HG02798 (cell line): ENCODE measurements around the gene SYTL5.

ENCODE experiments used
- ATAC-seq: cut with Tn5 transposase; IDR thresholded peaks from one replicate; pipeline ENCODE4 v1.9.1; 2021; ENCODE audit warnings: mild to moderate bottlenecking; ENCODE audit not compliant: unreplicated experiment, poor library complexity

Gene SYTL5

DNA sequence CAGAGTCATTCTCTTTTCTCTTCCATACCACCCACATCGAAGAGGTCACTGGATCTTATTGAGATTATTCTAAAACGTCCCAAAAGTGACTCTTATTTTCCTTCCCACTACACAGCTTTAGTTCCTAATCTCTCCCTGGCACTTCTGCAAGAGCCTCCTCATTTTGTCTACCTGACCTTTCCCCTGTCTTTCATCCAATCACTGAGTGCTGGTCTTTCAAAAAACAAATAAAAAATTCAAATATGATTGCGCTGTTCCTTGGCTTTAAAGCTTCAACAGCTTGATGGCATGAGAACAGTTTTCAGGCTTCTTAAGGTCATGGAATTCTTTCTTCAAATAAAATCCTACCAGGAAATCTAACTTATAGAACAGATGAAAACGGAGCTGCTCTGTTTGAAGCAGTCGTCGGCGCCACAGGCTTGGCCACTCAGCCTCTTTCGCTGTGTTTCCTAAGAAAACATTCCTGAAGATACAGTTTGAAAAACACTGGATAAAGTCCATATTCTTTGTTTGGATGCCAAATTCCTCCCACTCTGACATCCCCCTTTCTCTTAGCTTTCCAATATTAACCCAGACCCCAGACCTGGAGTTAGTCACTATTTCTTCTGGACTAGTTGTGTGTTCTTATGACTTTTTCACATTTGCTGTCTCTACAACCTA is 12.5 kb downstream of the SYTL5 start:
- no peak for ATAC-seq

DNA sequence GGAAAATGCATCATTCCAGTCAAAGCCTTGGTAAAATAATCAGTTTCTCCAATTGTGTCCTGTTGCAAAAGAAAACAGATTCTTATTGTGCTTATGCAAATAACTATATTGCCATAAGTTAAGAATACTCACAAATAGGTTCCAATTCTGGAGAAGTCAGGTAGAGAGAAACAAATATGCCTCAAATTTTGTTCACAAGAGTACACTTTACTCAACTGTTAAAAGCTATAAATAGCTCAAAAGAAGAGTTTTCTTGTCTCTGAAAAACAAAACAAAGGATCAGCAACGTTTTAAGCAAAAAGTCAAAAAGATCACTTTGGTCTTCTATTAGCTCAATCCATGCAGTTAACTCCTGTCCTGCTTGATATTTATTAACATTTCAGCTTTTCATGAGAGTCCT is 21.9 kb downstream of the SYTL5 start:
- ATAC-seq: no peak

GRCh38 chrX:38036466-38036865 is 30.1 kb downstream of the SYTL5 start:
- ATAC-seq: no peak

GRCh38 chrX:38038501-38038900 is 32.1 kb downstream of the SYTL5 start:
- no peak for ATAC-seq

DNA sequence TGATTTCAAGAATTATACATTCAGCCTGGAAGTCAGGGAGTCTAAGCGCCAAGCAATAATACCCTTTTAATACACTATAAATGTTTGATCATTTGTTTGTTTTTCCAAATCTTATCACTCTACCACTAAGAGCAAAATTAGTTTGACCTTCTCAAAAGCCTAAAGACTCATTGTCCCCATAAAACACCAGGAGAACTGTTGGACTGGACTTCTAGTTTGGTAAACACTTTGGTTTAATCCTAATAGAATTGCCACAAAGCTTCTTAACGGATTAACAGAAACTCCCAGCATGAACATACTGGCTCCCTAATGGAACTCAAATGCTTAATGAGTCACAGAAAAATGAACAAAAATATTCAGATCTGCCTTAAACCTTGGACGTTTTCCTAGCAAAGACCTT is 34.9 kb downstream of the SYTL5 start:
- ATAC-seq: no peak

- no peak for ATAC-seq
These were observed 38.3 kb downstream of the SYTL5 start for GRCh38 chrX:38044701-38045100.

DNA sequence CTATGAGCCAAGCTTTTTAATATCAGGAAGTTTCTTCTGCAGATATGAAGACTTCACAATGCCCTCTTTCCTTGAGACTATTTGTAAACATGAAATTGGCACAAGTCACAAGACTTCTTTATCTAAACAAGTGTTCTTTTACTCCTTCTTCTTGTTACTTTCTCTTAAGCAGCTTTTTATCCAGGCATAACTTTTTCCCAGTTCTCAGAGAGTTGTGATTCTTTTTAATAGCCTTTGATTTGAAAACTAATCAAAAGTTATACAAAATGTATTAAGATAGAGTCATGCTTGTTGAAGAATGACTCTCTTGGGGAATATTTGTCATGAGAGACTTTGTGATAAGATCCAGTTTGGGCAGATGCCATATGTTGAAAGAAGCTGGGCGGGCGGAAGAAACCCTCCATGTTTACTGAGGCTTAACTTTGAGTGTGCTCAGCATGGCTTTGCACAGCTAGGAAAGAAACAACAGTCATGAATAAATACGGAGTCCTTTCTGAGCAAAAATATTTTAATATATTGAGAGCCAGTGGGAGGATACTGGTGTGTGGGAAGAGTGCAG is 39.3 kb downstream of the SYTL5 start:
- ATAC-seq: no peak

DNA sequence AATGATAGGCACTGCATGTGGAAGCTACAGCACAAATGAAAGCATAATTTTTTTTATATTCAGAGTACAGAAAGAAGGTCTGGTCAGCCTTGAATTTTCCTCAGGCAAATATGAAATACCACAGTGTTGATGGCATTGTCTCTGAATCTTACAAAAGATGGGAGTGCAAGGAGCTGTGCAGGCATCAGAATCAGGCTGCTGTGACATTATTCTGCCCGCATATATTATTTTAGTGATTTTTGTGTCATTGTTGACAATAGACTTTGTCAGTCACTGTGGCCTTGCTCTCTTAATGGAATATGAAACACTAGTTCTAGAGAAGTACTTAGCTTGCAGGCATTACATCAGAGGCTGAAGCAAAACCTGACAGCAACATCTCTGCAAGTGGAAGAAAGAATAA is 42.5 kb downstream of the SYTL5 start:
- no peak for ATAC-seq

- ATAC-seq: no peak
These were observed 44.5 kb downstream of the SYTL5 start for GRCh38 chrX:38050806-38051205.

GRCh38 chrX:38052096-38052495 is 45.7 kb downstream of the SYTL5 start:
- no peak for ATAC-seq

- ATAC-seq: no peak
These were observed 49.0 kb downstream of the SYTL5 start for GRCh38 chrX:38055170-38055847.

GRCh38 chrX:38060331-38060878 is 54.1 kb downstream of the SYTL5 start:
- no peak for ATAC-seq

DNA sequence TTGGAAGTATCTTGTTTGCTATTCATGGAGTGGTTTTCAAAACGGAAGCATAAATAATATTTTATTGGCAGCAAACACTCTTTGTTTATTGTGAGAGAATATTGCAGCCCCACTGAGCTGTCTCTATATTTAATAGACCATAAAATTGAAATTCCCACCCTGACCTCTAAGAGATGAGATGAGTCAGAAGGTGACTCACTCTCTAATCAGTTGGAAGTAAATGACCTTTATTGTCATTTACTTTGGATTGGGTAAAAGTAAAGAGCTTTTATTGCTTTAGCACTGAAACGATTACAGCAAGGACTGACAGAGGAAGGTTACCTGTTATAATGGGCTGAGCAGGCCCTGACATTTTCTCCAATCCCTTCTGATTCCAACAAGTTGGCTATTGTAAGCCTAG is 55.0 kb downstream of the SYTL5 start:
- ATAC-seq: no peak

- no peak for ATAC-seq
These were observed 60.6 kb downstream of the SYTL5 start for GRCh38 chrX:38066934-38067333.

DNA sequence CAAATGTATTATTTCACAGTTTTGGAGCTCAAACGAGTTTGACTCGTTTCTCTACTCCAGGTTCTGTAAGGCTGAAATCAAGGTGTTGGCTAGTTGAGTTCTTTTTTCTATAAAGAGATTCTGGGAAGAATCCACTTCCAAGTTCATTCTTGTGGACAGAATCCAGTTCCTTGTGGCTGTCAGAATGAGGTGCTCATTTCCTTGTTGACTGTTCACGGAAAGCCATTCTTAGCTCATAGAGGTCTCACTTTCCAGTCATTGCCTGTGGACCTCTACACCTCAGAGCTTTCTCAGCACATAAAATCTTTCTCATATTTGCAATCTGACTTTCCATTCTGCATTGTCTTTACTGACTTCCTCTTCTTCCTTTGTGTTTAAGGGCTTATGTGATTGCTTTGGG is 62.9 kb downstream of the SYTL5 start:
- ATAC-seq: no peak

DNA sequence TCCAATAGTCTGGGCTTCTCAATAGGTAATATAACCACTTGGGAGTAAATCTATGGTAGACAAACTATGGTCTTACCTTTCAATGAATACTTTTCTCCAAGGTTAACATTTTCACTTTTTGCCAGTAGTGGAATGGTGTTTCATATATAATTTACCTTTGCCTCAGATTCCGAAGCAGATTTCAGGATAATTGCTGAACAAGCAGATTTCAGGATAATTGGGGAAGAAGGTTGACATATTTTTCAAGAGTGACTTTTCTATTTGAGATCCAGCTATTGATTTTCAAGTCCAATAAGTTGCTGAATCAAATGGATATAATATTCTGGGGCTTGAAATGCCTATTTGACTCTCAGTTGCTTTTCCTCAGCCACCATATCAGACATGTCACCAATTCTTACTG is 63.6 kb downstream of the SYTL5 start:
- no peak for ATAC-seq

DNA sequence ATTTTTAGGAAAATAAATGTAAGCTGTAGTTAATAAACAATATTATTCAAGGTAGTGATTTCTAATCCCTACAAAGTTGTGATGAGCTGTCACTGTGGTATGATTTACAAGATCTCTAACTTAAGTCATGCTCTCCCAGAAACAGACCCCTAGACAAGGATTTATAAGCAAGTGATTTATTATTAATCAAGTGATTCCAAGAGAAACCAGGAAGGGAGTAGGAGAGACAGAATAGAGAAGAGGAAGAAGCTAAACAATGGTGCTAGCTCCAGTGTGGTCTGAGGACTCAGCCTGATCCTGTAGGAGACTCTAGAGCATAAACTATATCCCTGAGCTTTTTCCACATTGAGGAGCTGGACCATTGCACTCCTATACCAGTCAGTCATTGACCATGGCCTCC is 73.1 kb downstream of the SYTL5 start:
- no peak for ATAC-seq

GRCh38 chrX:38080808-38081207 is 74.5 kb downstream of the SYTL5 start:
- ATAC-seq: no peak

DNA sequence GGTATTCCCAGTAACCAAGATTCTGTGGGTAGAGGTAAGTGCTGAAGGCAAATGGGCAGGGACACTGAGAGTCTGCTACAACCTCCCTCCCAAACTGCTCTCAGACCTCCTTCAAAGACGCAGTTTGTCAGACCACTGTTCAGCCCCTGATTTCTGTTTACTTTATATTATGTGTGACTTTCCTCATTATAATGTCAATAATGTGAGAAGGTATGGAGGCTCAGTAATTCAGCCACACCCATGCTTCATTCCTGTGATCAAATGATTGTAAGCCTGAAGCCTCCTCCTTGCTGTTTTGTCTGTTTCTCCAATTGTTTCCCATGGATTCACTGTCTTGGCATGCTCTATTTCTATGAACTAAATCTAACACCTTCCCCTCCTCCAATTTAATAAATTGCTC is 75.6 kb downstream of the SYTL5 start:
- no peak for ATAC-seq

GRCh38 chrX:38082309-38082708 is 76.0 kb downstream of the SYTL5 start:
- no peak for ATAC-seq

- ATAC-seq: no peak
These were observed 79.5 kb downstream of the SYTL5 start for GRCh38 chrX:38085813-38086212.
